LNCaP clone FGC (cell line): ENCODE data around the gene B3GNT3.

Experiments used
- DNase-seq: peaks from one replicate; pipeline ENCODE4 v3.0.0-alpha.2; 2011; ENCODE audit warnings: low read depth
- H3K4me3 ChIP-seq: 2 replicates; pipeline ENCODE4 v1.5.1; 2011; ENCODE audit warnings: mild to moderate bottlenecking, low read depth, low read length, control low read depth
- TF ChIP-seq, protein P1 (sequence below): IDR thresholded peaks from 2 replicates; pipeline ENCODE4 v1.5.1; 2012; ENCODE audit warnings: mild to moderate bottlenecking; ENCODE audit not compliant: control insufficient read depth, insufficient read depth; ENCODE audit errors: extremely low read depth

The B3GNT3 gene

DNA sequence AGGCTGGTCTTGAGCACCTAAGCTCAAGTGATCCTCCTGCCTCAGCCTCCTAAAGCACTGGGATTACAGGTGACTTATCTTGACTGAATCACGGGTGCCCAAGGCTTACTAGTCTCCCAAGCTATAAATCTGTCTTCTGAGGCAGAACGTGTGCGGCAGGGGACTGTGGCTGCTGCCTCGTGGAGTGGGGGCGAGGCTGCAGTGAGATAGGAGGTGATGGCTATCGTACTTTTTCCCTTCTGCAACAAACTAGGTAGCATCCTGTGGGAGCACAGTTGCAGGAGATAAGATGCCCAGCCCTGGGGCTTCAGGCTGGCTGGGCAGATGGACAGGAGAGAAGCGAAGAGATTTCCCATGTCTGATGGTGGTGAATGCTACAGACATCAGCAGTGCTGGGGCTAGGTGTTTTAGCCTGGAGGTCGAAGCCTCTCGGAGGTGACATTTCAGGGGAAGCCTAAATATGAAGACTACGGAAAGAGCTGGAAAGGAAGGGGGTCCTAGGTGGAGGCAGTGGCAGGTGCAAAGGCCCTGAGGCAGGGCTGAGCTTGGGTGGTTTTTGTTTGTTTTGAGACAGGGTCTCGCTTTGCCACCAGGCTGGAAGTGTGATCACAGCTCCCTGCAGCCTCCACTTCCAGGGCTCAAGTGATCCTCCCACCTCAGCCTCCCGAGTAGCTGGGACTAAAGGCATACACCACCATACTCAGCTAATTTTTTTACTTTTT is 7.4 kb downstream of the B3GNT3 start:
- TF ChIP-seq, protein P1, sequence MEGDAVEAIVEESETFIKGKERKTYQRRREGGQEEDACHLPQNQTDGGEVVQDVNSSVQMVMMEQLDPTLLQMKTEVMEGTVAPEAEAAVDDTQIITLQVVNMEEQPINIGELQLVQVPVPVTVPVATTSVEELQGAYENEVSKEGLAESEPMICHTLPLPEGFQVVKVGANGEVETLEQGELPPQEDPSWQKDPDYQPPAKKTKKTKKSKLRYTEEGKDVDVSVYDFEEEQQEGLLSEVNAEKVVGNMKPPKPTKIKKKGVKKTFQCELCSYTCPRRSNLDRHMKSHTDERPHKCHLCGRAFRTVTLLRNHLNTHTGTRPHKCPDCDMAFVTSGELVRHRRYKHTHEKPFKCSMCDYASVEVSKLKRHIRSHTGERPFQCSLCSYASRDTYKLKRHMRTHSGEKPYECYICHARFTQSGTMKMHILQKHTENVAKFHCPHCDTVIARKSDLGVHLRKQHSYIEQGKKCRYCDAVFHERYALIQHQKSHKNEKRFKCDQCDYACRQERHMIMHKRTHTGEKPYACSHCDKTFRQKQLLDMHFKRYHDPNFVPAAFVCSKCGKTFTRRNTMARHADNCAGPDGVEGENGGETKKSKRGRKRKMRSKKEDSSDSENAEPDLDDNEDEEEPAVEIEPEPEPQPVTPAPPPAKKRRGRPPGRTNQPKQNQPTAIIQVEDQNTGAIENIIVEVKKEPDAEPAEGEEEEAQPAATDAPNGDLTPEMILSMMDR: no peak
- no peak overlapping the region for H3K4me3 ChIP-seq
- no peak for DNase-seq

DNA sequence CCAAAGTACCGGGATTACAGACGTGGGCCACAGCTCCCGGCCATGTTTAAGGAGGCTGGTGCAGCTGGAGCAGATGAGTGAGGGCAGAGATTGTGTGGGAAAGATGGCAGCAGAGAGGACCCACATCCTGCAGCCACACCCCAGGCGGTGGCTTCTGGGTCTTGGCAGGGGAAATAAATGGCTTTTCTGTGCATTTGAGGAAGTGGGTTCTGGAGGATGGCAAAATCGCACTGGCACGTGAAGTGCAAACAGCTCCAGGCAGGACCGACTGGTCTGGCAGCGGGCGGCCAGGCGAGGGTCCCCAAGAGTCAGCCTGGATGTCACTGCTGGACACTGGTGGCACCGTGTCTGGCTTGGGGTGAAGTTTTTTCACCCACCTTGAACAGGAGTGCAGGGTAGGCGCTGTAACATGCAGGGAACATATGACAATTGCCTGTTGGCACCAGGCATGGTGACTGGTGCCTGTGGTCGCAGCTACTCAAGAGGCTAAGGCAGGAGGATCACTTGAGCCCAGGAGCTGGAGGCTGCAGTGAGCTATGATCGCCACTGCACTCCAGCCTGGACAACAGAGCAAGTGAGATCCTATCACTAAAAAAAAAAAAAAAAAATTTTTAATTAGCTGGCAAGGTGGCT is 8.4 kb downstream of the B3GNT3 start:
- TF ChIP-seq, protein P1: no peak
- no peak overlapping the region for H3K4me3 ChIP-seq
- DNase-seq: no peak

DNA sequence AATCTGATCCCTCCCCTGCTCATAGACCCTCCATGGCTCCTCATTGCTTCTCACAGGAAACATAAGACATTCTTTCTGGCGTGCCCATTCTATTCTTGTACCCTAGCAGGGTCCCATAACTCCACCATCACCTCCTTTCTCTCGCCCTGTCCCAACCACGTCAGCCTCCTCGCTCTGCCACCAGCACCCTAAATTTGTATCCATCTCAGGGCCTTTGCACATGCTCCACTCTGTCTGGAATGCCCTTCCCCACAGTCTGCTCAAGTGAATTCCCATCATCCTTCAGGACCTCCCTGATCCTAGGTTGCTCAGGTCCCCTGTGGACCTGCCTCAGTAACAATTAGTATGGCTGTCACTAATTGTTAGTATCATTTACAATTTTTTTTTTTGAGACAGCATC is 10.5 kb downstream of the B3GNT3 start:
- TF ChIP-seq, protein P1: no peak
- no peak for DNase-seq

DNA sequence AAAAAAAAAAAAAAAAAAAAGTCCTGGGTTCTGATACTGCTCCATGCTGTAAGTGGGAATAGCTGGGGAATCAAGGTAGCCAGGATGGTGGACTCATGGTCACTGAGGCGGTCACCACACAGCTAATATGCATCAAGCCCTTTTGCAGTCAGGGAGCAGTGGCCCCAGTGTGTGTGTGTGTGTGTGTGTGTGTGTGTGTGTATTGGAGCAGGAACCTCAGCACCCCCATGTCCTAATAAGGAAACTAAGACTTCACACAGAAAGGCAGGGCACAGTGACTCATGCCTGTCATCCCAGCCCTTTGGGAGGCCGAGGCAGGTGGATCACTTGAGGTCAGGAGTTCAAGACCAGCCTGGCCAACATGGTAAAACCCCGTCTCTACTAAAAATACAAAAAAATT is 12.0 kb downstream of the B3GNT3 start:
- H3K4me3 ChIP-seq: no peak overlapping the region
- DNase-seq: no peak
- TF ChIP-seq, protein P1: no peak

More for the DNA sequence above, 10.5 kb downstream of the B3GNT3 start:
- no peak overlapping the region for H3K4me3 ChIP-seq

DNA sequence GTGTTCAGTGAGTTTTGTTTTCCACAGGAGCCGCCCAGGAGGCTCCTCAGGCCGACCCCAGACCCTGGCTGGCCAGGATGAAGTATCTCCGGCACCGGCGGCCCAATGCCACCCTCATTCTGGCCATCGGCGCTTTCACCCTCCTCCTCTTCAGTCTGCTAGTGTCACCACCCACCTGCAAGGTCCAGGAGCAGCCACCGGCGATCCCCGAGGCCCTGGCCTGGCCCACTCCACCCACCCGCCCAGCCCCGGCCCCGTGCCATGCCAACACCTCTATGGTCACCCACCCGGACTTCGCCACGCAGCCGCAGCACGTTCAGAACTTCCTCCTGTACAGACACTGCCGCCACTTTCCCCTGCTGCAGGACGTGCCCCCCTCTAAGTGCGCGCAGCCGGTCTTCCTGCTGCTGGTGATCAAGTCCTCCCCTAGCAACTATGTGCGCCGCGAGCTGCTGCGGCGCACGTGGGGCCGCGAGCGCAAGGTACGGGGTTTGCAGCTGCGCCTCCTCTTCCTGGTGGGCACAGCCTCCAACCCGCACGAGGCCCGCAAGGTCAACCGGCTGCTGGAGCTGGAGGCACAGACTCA is 12.9 kb downstream of the B3GNT3 start:
- TF ChIP-seq, protein P1: no peak
- H3K4me3 ChIP-seq: no peak overlapping the region
- no peak for DNase-seq

DNA sequence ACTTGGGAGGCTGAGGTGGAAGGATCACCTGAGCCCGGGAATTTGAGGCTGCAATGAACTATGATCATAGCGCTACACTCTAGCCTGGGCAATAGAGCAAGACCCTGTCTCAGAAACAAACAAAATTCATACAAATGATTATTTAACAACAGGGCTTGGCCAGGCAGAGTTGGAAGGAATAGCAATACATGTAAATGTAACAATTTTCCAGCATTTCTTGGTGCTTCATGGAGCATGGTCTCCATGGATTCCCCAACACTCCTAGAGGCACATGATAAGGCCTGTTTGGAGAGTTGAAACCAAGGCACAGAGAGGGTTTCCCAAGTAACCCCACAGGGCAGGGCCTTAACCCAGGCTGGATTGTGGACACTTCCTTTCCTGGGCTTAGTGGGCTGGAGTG is 16.2 kb downstream of the B3GNT3 start:
- H3K4me3 ChIP-seq: no peak overlapping the region
- no peak for DNase-seq
- TF ChIP-seq, protein P1: no peak
